Measurements from ENCODE around the gene TOR1AIP1.

GRCh38 chr1:179930867-179931266, 48.8 kb downstream of the TOR1AIP1 start:
- TF ChIP-seq CTCF (conservative IDR thresholded peaks at IDR 0.05; ENCODE audit: low read depth, low read length) (no peak), MAFK (IDR thresholded peaks at IDR 0.05; ENCODE audit: low read depth, low read length) (no peak), USF2 (IDR thresholded peaks at IDR 0.05; ENCODE audit: low read depth, low read length) (no peak), MXI1 (IDR thresholded peaks at IDR 0.05; ENCODE audit: borderline replicate concordance, low read depth, low read length) (no peak), NFE2L2 (IDR thresholded peaks at IDR 0.05; ENCODE audit: low read depth, low read length) (no peak)

All from IMR-90 (cell line).